Prostate gland (tissue), 2 donors: ENCODE measurements around the gene DNAH14. TPM values are rescaled to one million over a fixed set of nuclear protein-coding genes. Genes with fewer than 3 reads are reported as not detected.

Source experiments
- DNase-seq: peaks from one replicate; pipeline ENCODE4 v3.0.0-alpha.2; 2019; ENCODE audit warnings: low spot score
- H3K27ac ChIP-seq, 2 donors: fragments of 200-600 bp; sonication (generic); 2 replicates each; pipeline ENCODE4 v1.5.1; 2017 to 2019
- H3K27me3 ChIP-seq: fragments of 200-600 bp; sonication (generic); replicated peaks from 2 replicates; pipeline ENCODE4 v1.5.1; 2019; ENCODE audit not compliant: insufficient read depth
- H3K36me3 ChIP-seq, 2 donors: fragments of 200-600 bp; sonication (generic); 1 replicate in 1 of 2; 2 replicates in 1 of 2; pipeline versions ENCODE4 v1.5.1 to v1.8.1; 2017 to 2019
- H3K4me1 ChIP-seq: fragments of 200-600 bp; sonication (generic); replicated peaks from 2 replicates; pipeline ENCODE4 v1.5.1; 2019
- H3K4me3 ChIP-seq, 2 donors: fragments of 200-600 bp; sonication (generic); 2 replicates each; pipeline ENCODE4 v1.5.1; 2017 to 2019
- H3K9me3 ChIP-seq: fragments of 200-600 bp; sonication (generic); 2 replicates; pipeline ENCODE4 v1.5.1; 2017
- POLR2A ChIP-seq: fragments of 450-650 bp; IDR thresholded peaks from one replicate; pipeline ENCODE4 v1.6.1; 2016; ENCODE audit warnings: antibody characterized with exemption, mild to moderate bottlenecking
- POLR2AphosphoS5 ChIP-seq: sonication (generic); formaldehyde crosslinking; IDR thresholded peaks from one replicate; pipeline ENCODE4 v1.6.1; 2017; ENCODE audit warnings: antibody characterized with exemption
- WGBS: methylation state at CpG from one replicate; pipeline ENCODE4 v1.1.5; 2018; 5-methylcytosine and 5-hydroxymethylcytosine counted together
- intact Hi-C: fragments of 100-400 bp; cut with DNase I; formaldehyde crosslinking; loops from one replicate; pipeline ENCODE4 v1.14.2; 2022
- total RNA-seq, 2 donors: library from RNA; depleted of rRNA; stranded (reverse); fragments of >200 nt; gene quantifications; one replicate each; pipeline ENCODE4 v1.1.0, GENCODE V29; 2016
- TF ChIP-seq, protein P1 (sequence below), 4 experiments: fragments of 200-600 bp in 2 of 4; fragments of 450-650 bp in 2 of 4; sonication (generic) in 2 of 4; IDR thresholded peaks; 1 replicate in 3 of 4; 2 replicates in 1 of 4; pipeline ENCODE4 v1.5.1; 2016 to 2019; ENCODE audit warnings: antibody characterized with exemption in 4 of 4, mild to moderate bottlenecking in 2 of 4, moderate library complexity in 2 of 4

The DNAH14 gene
- total RNA-seq, 2 donors from 2014 or later, result 16.5 to 26.8 TPM

DNA sequence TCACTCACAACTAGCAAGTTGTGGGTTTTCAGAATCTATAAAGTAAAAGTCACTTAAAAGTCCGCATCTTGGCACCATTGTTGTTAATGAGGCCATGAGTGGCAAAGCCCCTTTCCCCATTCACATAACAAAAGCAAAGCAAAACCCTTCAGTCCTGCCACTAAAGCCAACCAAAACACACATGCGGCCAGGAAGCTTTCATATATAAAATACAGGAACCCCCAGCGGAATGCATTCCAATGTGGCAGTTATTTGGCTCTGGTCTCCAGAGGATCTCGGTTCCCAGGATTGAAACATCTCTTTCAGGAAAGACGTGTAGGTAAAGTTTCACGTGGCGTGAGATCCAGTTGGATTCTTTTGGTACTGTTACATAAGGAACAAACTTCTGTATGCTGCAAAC lies 500.8 kb downstream of the DNAH14 start:
- no peaks in the 10 kb centered on the region for H3K9me3 ChIP-seq
- no peaks in the 10 kb centered on the region for H3K27me3 ChIP-seq
- H3K4me1 ChIP-seq, result no peaks in the 10 kb centered on the region
- no peak overlapping the region for H3K4me3 ChIP-seq
- no peak overlapping the region for H3K27ac ChIP-seq
- intact Hi-C loops, result no loop called here
- no peaks in the 10 kb centered on the region for H3K36me3 ChIP-seq
- 63% methylated on average over 7 of the region's 7 CpGs for WGBS
- DNase-seq, result no peak
- TF ChIP-seq POLR2AphosphoS5 (no peak), POLR2A (no peak)
- TF ChIP-seq, protein P1, sequence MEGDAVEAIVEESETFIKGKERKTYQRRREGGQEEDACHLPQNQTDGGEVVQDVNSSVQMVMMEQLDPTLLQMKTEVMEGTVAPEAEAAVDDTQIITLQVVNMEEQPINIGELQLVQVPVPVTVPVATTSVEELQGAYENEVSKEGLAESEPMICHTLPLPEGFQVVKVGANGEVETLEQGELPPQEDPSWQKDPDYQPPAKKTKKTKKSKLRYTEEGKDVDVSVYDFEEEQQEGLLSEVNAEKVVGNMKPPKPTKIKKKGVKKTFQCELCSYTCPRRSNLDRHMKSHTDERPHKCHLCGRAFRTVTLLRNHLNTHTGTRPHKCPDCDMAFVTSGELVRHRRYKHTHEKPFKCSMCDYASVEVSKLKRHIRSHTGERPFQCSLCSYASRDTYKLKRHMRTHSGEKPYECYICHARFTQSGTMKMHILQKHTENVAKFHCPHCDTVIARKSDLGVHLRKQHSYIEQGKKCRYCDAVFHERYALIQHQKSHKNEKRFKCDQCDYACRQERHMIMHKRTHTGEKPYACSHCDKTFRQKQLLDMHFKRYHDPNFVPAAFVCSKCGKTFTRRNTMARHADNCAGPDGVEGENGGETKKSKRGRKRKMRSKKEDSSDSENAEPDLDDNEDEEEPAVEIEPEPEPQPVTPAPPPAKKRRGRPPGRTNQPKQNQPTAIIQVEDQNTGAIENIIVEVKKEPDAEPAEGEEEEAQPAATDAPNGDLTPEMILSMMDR (IDR thresholded peaks at IDR 0.05), result no peak

- 93% methylated on average over 31 of the region's 36 CpGs for WGBS
- intact Hi-C loops, result no loop called here
- DNase-seq, result no peak
- Histone ChIP-seq H3K36me3 (no peaks in the 10 kb centered on the region), H3K27ac (no peak overlapping the region), H3K9me3 (no peaks in the 10 kb centered on the region), H3K27me3 (no peaks in the 10 kb centered on the region), H3K4me3 (no peak overlapping the region), H3K4me1 (no peaks in the 10 kb centered on the region)
- TF ChIP-seq POLR2AphosphoS5, result no peak
- TF ChIP-seq POLR2A, result no peak
Measured at GRCh38 chr1:225431081-225431863, 501.8 kb downstream of the DNAH14 start.

- no peak overlapping the region for H3K27ac ChIP-seq
- 85% methylated on average over 5 of the region's 5 CpGs for WGBS
- H3K9me3 ChIP-seq, result no peaks in the 10 kb centered on the region
- H3K4me3 ChIP-seq, result no peak overlapping the region
- H3K27me3 ChIP-seq, result no peaks in the 10 kb centered on the region
- DNase-seq, result no peak
- H3K4me1 ChIP-seq, result no peaks in the 10 kb centered on the region
- TF ChIP-seq POLR2A (no peak), POLR2AphosphoS5 (no peak)
- TF ChIP-seq, protein P1 (IDR thresholded peaks at IDR 0.05), result no peak
- H3K36me3 ChIP-seq, result no peaks in the 10 kb centered on the region
- intact Hi-C loops, result no loop called here
Measured at GRCh38 chr1:225434046-225434445, 504.6 kb downstream of the DNAH14 start.

DNA sequence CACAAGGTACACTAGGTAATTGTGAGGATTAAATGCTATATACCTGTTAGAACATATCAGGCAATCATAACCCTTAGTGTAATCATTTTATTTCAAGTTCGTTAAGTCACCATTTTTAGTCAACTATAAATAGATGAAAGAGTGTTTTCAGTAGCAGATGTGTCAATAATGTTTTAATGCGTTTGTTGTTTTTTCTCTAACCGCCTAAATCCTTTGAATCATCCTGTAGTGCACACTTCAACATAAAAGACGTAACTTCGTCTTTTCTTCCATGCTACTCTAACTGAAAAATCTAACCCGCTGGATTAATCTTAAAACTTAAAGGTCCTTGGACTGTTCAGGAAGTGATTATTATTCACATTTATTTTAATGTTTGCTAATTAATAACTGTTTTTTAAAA lies 505.6 kb downstream of the DNAH14 start:
- intact Hi-C loops, result no loop called here
- 72% methylated on average over 6 of the region's 6 CpGs for WGBS
- Histone ChIP-seq H3K9me3 (no peaks in the 10 kb centered on the region), H3K27ac (no peak overlapping the region), H3K27me3 (no peaks in the 10 kb centered on the region), H3K36me3 (no peaks in the 10 kb centered on the region), H3K4me1 (no peaks in the 10 kb centered on the region), H3K4me3 (no peak overlapping the region)
- TF ChIP-seq, protein P1 (IDR thresholded peaks at IDR 0.05), result no peak
- no peak for TF ChIP-seq POLR2AphosphoS5
- no peak for TF ChIP-seq POLR2A
- DNase-seq, result no peak

GRCh38 chr1:225435487-225435886 lies 506.0 kb downstream of the DNAH14 start:
- intact Hi-C loops, result no loop called here
- 96% methylated on average over 1 of the region's 1 CpG for WGBS
- H3K27me3 ChIP-seq, result no peaks in the 10 kb centered on the region
- no peak overlapping the region for H3K4me3 ChIP-seq
- H3K4me1 ChIP-seq, result no peaks in the 10 kb centered on the region
- H3K9me3 ChIP-seq, result no peaks in the 10 kb centered on the region
- H3K27ac ChIP-seq, result no peak overlapping the region
- TF ChIP-seq POLR2A (no peak), POLR2AphosphoS5 (no peak)
- TF ChIP-seq, protein P1 (IDR thresholded peaks at IDR 0.05), result no peak
- no peaks in the 10 kb centered on the region for H3K36me3 ChIP-seq
- DNase-seq, result no peak
